GM12878 (cell line): ENCODE results near the gene PPIP5K2. TPM values are rescaled to one million over a fixed set of nuclear protein-coding genes. Genes with fewer than 3 reads are reported as not detected.

Source experiments
- ATAC-seq: fragments of 200-7000 bp; cut with Tn5 transposase; 3 replicates; pipeline ENCODE4 v1.9.1; 2020; ENCODE audit warnings: mild to moderate bottlenecking, moderate library complexity
- BruUV-seq: library from RNA; stranded (reverse); fragments of 400-500 nt; replicated peaks from 2 replicates; lab custom pipeline; 2021; lab: Mats Ljungman, UMichigan
- CTCF ChIA-PET: fragments of 300-600 bp; sonication (Branson Sonifier 250); formaldehyde crosslinking; extraction: SDS; loops from one replicate; lab custom pipeline; 2021; ENCODE audit warnings: inconsistent platforms; lab: Yijun Ruan, JAX
- POLR2A ChIA-PET: fragments of 350-600 bp; formaldehyde crosslinking; extraction: SDS; loops from one replicate; lab custom pipeline; 2021; ENCODE audit warnings: inconsistent platforms; lab: Charles Lee
- RAD21 ChIA-PET: fragments of 300-600 bp; sonication (Branson Sonifier 250); formaldehyde crosslinking; loops from one replicate; lab custom pipeline; 2023; ENCODE audit warnings: antibody characterized with exemption; ENCODE audit not compliant: unreplicated experiment; lab: Charles Lee
- SMC1A ChIA-PET: fragments of 300-600 bp; sonication (Branson Sonifier 250); formaldehyde crosslinking; loops from one replicate; lab custom pipeline; 2023; ENCODE audit not compliant: unreplicated experiment, uncharacterized antibody; lab: Charles Lee
- DNase-seq: peaks from one replicate; pipeline ENCODE4 v3.0.0-alpha.2; 2011; ENCODE audit warnings: low read depth, low spot score
- FAIRE-seq: peaks from 3 replicates; lab custom pipeline; 2011; peaks lifted over from hg19 to GRCh38; lab: Jason Lieb, UNC
- H2AFZ ChIP-seq: 2 replicates; pipeline ENCODE4 v1.6.0; 2011; ENCODE audit warnings: low read depth, low read length, control low read depth; ENCODE audit not compliant: control insufficient read depth
- H3K27ac ChIP-seq: 2 replicates; pipeline ENCODE4 v1.5.1; 2011; ENCODE audit warnings: control low read depth; ENCODE audit not compliant: control insufficient read depth, insufficient read depth
- H3K27me3 ChIP-seq, 2 experiments: replicated peaks in 1 of 2; 2 replicates each; pipeline versions ENCODE4 v1.6.0 to v1.6.1; 2011; ENCODE audit warnings: low read length in 1 of 2; ENCODE audit not compliant: control insufficient read depth in 2 of 2, insufficient read depth in 2 of 2
- H3K36me3 ChIP-seq, 2 experiments: 2 replicates each; pipeline ENCODE4 v1.5.1; 2011; ENCODE audit warnings: low read length in 1 of 2; ENCODE audit not compliant: control insufficient read depth in 2 of 2, insufficient read depth in 2 of 2
- H3K4me1 ChIP-seq: 2 replicates; pipeline ENCODE4 v1.6.1; 2011; ENCODE audit warnings: mild to moderate bottlenecking, low read length, moderate library complexity, mixed read lengths; ENCODE audit not compliant: control insufficient read depth, insufficient read depth
- H3K4me2 ChIP-seq: 2 replicates; pipeline ENCODE4 v1.6.0; 2011; ENCODE audit warnings: control low read depth; ENCODE audit not compliant: control insufficient read depth, insufficient read depth
- H3K4me3 ChIP-seq: fragments of 200-600 bp; sonication (generic); 2 replicates; pipeline ENCODE4 v1.5.1; 2016
- H3K79me2 ChIP-seq: 2 replicates; pipeline ENCODE4 v1.6.0; 2011; ENCODE audit warnings: low read length; ENCODE audit not compliant: control insufficient read depth, insufficient read depth
- H3K9ac ChIP-seq: 2 replicates; pipeline ENCODE4 v1.8.0; 2011; ENCODE audit warnings: low read length, control low read depth, mixed read lengths; ENCODE audit not compliant: control insufficient read depth, insufficient read depth
- H3K9me3 ChIP-seq: replicated peaks from 3 replicates; pipeline ENCODE4 v1.5.1; 2011; ENCODE audit warnings: mild to moderate bottlenecking, low read length; ENCODE audit not compliant: control insufficient read depth, insufficient read depth
- H4K20me1 ChIP-seq: 2 replicates; pipeline ENCODE4 v1.6.0; 2011; ENCODE audit not compliant: control insufficient read depth, insufficient read depth
- MXI1 ChIP-seq: fragments of 150-350 bp; IDR thresholded peaks from 2 replicates; pipeline ENCODE4 v1.6.1; 2011; ENCODE audit warnings: low read depth, mild to moderate bottlenecking, inconsistent platforms, low read length, improper control_type of control experiment
- NBN ChIP-seq: fragments of 450-650 bp; IDR thresholded peaks from 2 replicates; pipeline ENCODE4 v1.6.1; 2016
- POU2F2 ChIP-seq: IDR thresholded peaks from 3 replicates; pipeline ENCODE4 v1.6.1; 2011; ENCODE audit warnings: low read depth, mild to moderate bottlenecking, low read length, borderline replicate concordance
- RB1 ChIP-seq: fragments of 450-650 bp; formaldehyde crosslinking; IDR thresholded peaks from 2 replicates; pipeline ENCODE4 v1.6.1; 2017; ENCODE audit warnings: mild to moderate bottlenecking, borderline replicate concordance
- TAF1 ChIP-seq: IDR thresholded peaks from 2 replicates; pipeline ENCODE4 v1.6.1; 2011; ENCODE audit warnings: mild to moderate bottlenecking, low read depth, low read length, borderline replicate concordance
- TCF3 ChIP-seq: IDR thresholded peaks from 2 replicates; pipeline ENCODE4 v1.6.1; 2012; ENCODE audit warnings: low read depth, mild to moderate bottlenecking, low read length, borderline replicate concordance; ENCODE audit not compliant: insufficient read depth
- ZBED1 ChIP-seq: IDR thresholded peaks from 2 replicates; pipeline ENCODE4 v1.6.1; 2016; ENCODE audit warnings: borderline replicate concordance
- ZZZ3 ChIP-seq: IDR thresholded peaks from 2 replicates; pipeline ENCODE4 v1.6.1; 2011; ENCODE audit warnings: low read depth; ENCODE audit not compliant: control insufficient read depth, insufficient read length
- WGBS: methylation state at CpG from one replicate; pipeline ENCODE4 v1.1.6; 2016; ENCODE audit warnings: low lambda C conversion rate; ENCODE audit not compliant: insufficient replicate concordance, insufficient coverage; ENCODE audit errors: missing lambda C conversion rate; 5-methylcytosine and 5-hydroxymethylcytosine counted together
- in situ Hi-C: fragments of 300-500 bp; cut with MboI; formaldehyde crosslinking; loops from 9 replicates; pipeline ENCODE4 v1.14.3; 2018; ENCODE audit warnings: mixed read lengths
- intact Hi-C: fragments of 100-400 bp; cut with micrococcal nuclease; formaldehyde crosslinking; loops from one replicate; pipeline ENCODE4 v1.14.2; 2022; ENCODE audit not compliant: unreplicated experiment
- polyA plus RNA-seq, 11 experiments: library from polyadenylated mRNA; depleted of rRNA in 4 of 11; unstranded in 6 of 11; stranded (reverse) in 5 of 11; fragments of >200 nt; fragmentation: Nextera tagmentation in 4 of 11; fragmentation: Illumina TruSeq in 1 of 11; extraction: Ambion mirVana in 4 of 11; extraction: Trizol in 1 of 11; gene quantifications; 1 replicate in 1 of 11; 2 replicates in 10 of 11; pipeline versions ENCODE4 v1.2.1 to v1.2.3, GENCODE V29; 2011 to 2016; ENCODE audit warnings: inconsistent platforms in 2 of 11, missing spikeins in 2 of 11, low read depth in 1 of 11
- total RNA-seq, 4 experiments: library from RNA; depleted of rRNA in 3 of 4; stranded (reverse); fragments of >200 nt in 3 of 4; fragmentation: Illumina TruSeq in 1 of 4; extraction: Trizol in 1 of 4; gene quantifications; 2 replicates each; pipeline versions ENCODE4 v1.2.1 to v1.2.3, GENCODE V29; 2013 to 2021
- TF ChIP-seq, protein P1 (sequence below): fragments of 450-650 bp; IDR thresholded peaks from 2 replicates; pipeline ENCODE4 v1.6.1; 2017; ENCODE audit warnings: mild to moderate bottlenecking, low read depth, inconsistent platforms; ENCODE audit not compliant: poor library complexity, severe bottlenecking
- TF ChIP-seq, protein P2 (sequence below): fragments of 450-650 bp; IDR thresholded peaks from 2 replicates; pipeline ENCODE4 v1.6.1; 2014; ENCODE audit warnings: mild to moderate bottlenecking

Gene PPIP5K2
- total and polyA plus RNA-seq, 10 of the 15 experiments (the other 5 are each of a cell fraction or from before 2014, with no cell fraction given) = 27.7 to 87.3 (median 58.6) TPM

GRCh38 chr5:103108086-103108485 lies 12.0 kb upstream of the PPIP5K2 start:
- H3K4me2 ChIP-seq = no peak overlapping the region
- H3K27ac ChIP-seq = no peak overlapping the region
- no peaks in the 10 kb centered on the region; a peak in 1 of 4 replicates for H3K36me3 ChIP-seq
- no peak for FAIRE-seq
- SMC1A ChIA-PET = no interaction called here
- H3K27me3 ChIP-seq = no peaks in the 10 kb centered on the region
- no peak overlapping the region for H3K4me3 ChIP-seq
- no peak overlapping the region for H2AFZ ChIP-seq
- RAD21 ChIA-PET = no interaction called here
- in situ Hi-C loops = no loop called here
- no peaks in the 10 kb centered on the region for H4K20me1 ChIP-seq
- H3K9me3 ChIP-seq = peaks cover 7% of the 10 kb centered on the region; the same call in 2 of the 3 replicates
- CTCF ChIA-PET = interaction anchor here (1.2 to 1.7 kb wide), 3 partner anchors 11 to 31 kb away, joined by 3 to 5 read pairs (median 4); no protein-coding TSS in a partner anchor
- no peaks in the 10 kb centered on the region for H3K4me1 ChIP-seq
- WGBS = 54% methylated on average over 2 of the region's 2 CpGs
- H3K9ac ChIP-seq = no peak overlapping the region
- no TSS peak for BruUV-seq
- no peak for DNase-seq
- 0 out of 3 replicates have a peak, but pooled peaks have one; percentile 16 for ATAC-seq
- POLR2A ChIA-PET = no interaction called here
- H3K79me2 ChIP-seq = no peaks in the 10 kb centered on the region; the same call in 1 of the 2 replicates
- intact Hi-C loops = no loop called here
- TF ChIP-seq, protein P1, sequence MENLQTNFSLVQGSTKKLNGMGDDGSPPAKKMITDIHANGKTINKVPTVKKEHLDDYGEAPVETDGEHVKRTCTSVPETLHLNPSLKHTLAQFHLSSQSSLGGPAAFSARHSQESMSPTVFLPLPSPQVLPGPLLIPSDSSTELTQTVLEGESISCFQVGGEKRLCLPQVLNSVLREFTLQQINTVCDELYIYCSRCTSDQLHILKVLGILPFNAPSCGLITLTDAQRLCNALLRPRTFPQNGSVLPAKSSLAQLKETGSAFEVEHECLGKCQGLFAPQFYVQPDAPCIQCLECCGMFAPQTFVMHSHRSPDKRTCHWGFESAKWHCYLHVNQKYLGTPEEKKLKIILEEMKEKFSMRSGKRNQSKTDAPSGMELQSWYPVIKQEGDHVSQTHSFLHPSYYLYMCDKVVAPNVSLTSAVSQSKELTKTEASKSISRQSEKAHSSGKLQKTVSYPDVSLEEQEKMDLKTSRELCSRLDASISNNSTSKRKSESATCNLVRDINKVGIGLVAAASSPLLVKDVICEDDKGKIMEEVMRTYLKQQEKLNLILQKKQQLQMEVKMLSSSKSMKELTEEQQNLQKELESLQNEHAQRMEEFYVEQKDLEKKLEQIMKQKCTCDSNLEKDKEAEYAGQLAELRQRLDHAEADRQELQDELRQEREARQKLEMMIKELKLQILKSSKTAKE = no peak
- TF ChIP-seq ZBED1 = no peak

DNA sequence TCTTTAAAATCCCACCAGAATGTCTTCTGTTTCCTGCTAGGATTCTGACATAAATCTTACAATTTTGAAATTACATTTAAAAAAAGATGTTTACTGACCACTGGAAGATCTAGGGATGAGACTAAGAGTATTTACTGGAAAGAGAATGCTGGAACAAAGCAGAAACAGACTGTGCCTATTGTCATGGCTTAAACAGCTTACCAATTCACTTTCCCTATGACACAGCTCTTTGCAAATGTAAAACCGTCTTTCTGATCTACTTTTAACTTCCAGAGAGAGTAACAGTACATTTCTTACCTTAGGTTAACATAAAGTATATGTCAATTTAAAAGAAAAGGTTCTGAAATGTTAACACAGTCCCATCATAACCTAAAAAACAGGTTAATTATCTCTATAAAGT lies 10.8 kb upstream of the PPIP5K2 start:
- no TSS peak for BruUV-seq
- H3K4me1 ChIP-seq = no peaks in the 10 kb centered on the region
- no peaks in the 10 kb centered on the region for H3K27me3 ChIP-seq
- H3K9me3 ChIP-seq = peaks cover 7% of the 10 kb centered on the region; the same call in 2 of the 3 replicates
- RAD21 ChIA-PET = interaction anchor here (0.7 to 1.3 kb wide), 3 partner anchors 11 to 115 kb away, joined by 3 read pairs; partner anchors contain the start of genes GIN1 and PPIP5K2
- no peaks in the 10 kb centered on the region for H4K20me1 ChIP-seq
- SMC1A ChIA-PET = interaction anchor here (1.1 kb wide), 1 partner anchor 11 kb away, joined by 4 read pairs; the partner anchor contains the start of genes GIN1 and PPIP5K2
- POLR2A ChIA-PET = interaction anchor here (1.0 to 1.2 kb wide), 2 partner anchors 9 to 11 kb away, joined by 3 to 5 read pairs; partner anchors contain the start of genes GIN1 and PPIP5K2
- CTCF ChIA-PET = interaction anchor here (1.2 to 1.5 kb wide), 3 partner anchors 12 to 29 kb away, joined by 3 to 4 read pairs (median 3); no protein-coding TSS in a partner anchor
- no peaks in the 10 kb centered on the region; a peak in 1 of 4 replicates for H3K36me3 ChIP-seq
- H3K27ac ChIP-seq = no peak overlapping the region
- FAIRE-seq (no peak), ATAC-seq (no peak), DNase-seq (no peak)
- in situ Hi-C loops (no loop called here), intact Hi-C loops (no loop called here)
- H3K4me2 ChIP-seq = no peak overlapping the region
- 0% methylated on average over 1 of the region's 1 CpG for WGBS
- no peak overlapping the region for H2AFZ ChIP-seq
- no peak overlapping the region for H3K9ac ChIP-seq
- no peaks in the 10 kb centered on the region; the same call in 1 of the 2 replicates for H3K79me2 ChIP-seq
- H3K4me3 ChIP-seq = no peak overlapping the region
- no peak for TF ChIP-seq TCF3
- no peak for TF ChIP-seq POU2F2
- no peak for TF ChIP-seq TAF1
- TF ChIP-seq MXI1 = no peak
- no peak for TF ChIP-seq ZZZ3
- no peak for TF ChIP-seq NBN
- TF ChIP-seq, protein P2, sequence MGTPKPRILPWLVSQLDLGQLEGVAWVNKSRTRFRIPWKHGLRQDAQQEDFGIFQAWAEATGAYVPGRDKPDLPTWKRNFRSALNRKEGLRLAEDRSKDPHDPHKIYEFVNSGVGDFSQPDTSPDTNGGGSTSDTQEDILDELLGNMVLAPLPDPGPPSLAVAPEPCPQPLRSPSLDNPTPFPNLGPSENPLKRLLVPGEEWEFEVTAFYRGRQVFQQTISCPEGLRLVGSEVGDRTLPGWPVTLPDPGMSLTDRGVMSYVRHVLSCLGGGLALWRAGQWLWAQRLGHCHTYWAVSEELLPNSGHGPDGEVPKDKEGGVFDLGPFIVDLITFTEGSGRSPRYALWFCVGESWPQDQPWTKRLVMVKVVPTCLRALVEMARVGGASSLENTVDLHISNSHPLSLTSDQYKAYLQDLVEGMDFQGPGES = no peak
- no peak for TF ChIP-seq RB1
